IMR-90 (cell line): ENCODE data around the gene ACSS2. TPM values are rescaled to one million over a fixed set of nuclear protein-coding genes. Genes with fewer than 3 reads are reported as not detected.

ENCODE experiments used
- ATAC-seq: fragments of 200-7000 bp; cut with Tn5 transposase; 2 replicates; pipeline ENCODE4 v1.9.1; 2020; ENCODE audit warnings: low read depth, mild to moderate bottlenecking, moderate library complexity
- BruUV-seq: library from RNA; stranded (reverse); fragments of 400-500 nt; replicated peaks from 2 replicates; lab custom pipeline; 2021; lab: Mats Ljungman, UMichigan
- CTCF ChIA-PET: fragments of 300-600 bp; formaldehyde crosslinking; extraction: SDS; loops from one replicate; lab custom pipeline; 2021; ENCODE audit warnings: antibody characterized with exemption; lab: Yijun Ruan, JAX
- POLR2A ChIA-PET: fragments of 300-600 bp; sonication (Branson Sonifier 250); formaldehyde crosslinking; loops from one replicate; lab custom pipeline; 2022; ENCODE audit warnings: antibody characterized with exemption; ENCODE audit not compliant: unreplicated experiment; lab: Charles Lee
- DNase-seq: peaks from one replicate; pipeline ENCODE4 v3.0.0; 2013
- H2AFZ ChIP-seq: replicated peaks from 2 replicates; pipeline ENCODE3; 2013; ENCODE audit warnings: low read length, mild to moderate bottlenecking; ENCODE audit not compliant: poor library complexity
- H2AK5ac ChIP-seq: 2 replicates; pipeline ENCODE4 v1.6.1; 2013; ENCODE audit warnings: low read depth, low read length, inconsistent platforms
- H2AK9ac ChIP-seq: replicated peaks from 2 replicates; pipeline ENCODE3; 2013; ENCODE audit warnings: mild to moderate bottlenecking, low read depth, low read length, moderate library complexity; ENCODE audit not compliant: poor library complexity
- H2BK120ac ChIP-seq: 2 replicates; pipeline ENCODE4 v1.6.1; 2013; ENCODE audit warnings: low read depth, low read length, inconsistent platforms
- H2BK15ac ChIP-seq: 3 replicates; pipeline ENCODE4 v1.6.1; 2013; ENCODE audit warnings: low read depth, low read length, inconsistent platforms
- H2BK20ac ChIP-seq: 2 replicates; pipeline ENCODE4 v1.6.1; 2013; ENCODE audit warnings: low read depth, mild to moderate bottlenecking, inconsistent platforms, low read length, moderate library complexity
- H2BK5ac ChIP-seq: 2 replicates; pipeline ENCODE4 v1.6.1; 2013; ENCODE audit warnings: mild to moderate bottlenecking, low read depth, low read length, inconsistent platforms; ENCODE audit not compliant: poor library complexity, severe bottlenecking
- H3K14ac ChIP-seq: replicated peaks from 2 replicates; pipeline ENCODE4 v1.6.1; 2013; ENCODE audit warnings: low read depth, low read length, inconsistent platforms
- H3K18ac ChIP-seq: 2 replicates; pipeline ENCODE4 v1.6.1; 2013; ENCODE audit warnings: low read depth, low read length, control low read depth
- H3K23ac ChIP-seq: 2 replicates; pipeline ENCODE4 v1.6.1; 2013; ENCODE audit warnings: low read depth, low read length, inconsistent platforms
- H3K27ac ChIP-seq: 2 replicates; pipeline ENCODE4 v1.5.1; 2013; ENCODE audit warnings: mild to moderate bottlenecking, control low read depth, low read length; ENCODE audit not compliant: insufficient read depth
- H3K27me3 ChIP-seq: 2 replicates; pipeline ENCODE4 v1.6.1; 2013; ENCODE audit warnings: low read length; ENCODE audit not compliant: control insufficient read depth, insufficient read depth
- H3K36me3 ChIP-seq: 2 replicates; pipeline ENCODE4 v1.6.1; 2013; ENCODE audit warnings: low read length, mixed read lengths; ENCODE audit not compliant: control insufficient read depth, insufficient read depth
- H3K4ac ChIP-seq: 2 replicates; pipeline ENCODE4 v1.6.1; 2013; ENCODE audit warnings: low read depth, low read length, inconsistent platforms
- H3K4me1 ChIP-seq: 2 replicates; pipeline ENCODE4 v1.6.1; 2013; ENCODE audit warnings: low read length, mixed read lengths; ENCODE audit not compliant: control insufficient read depth, insufficient read depth
- H3K4me2 ChIP-seq: 2 replicates; pipeline ENCODE4 v1.6.1; 2013; ENCODE audit warnings: low read depth, mild to moderate bottlenecking, control low read depth, low read length, moderate library complexity
- H3K4me3 ChIP-seq: 2 replicates; pipeline ENCODE4 v1.5.1; 2013; ENCODE audit warnings: low read depth, mild to moderate bottlenecking, control low read depth, low read length, moderate library complexity; ENCODE audit not compliant: insufficient read depth
- H3K56ac ChIP-seq: 2 replicates; pipeline ENCODE4 v1.6.1; 2013; ENCODE audit warnings: low read length, inconsistent platforms; ENCODE audit not compliant: insufficient read depth; ENCODE audit errors: extremely low read depth
- H3K79me1 ChIP-seq, 2 experiments: 2 replicates each; pipeline ENCODE4 v1.6.1; 2013; ENCODE audit warnings: low read length in 2 of 2, inconsistent platforms in 1 of 2, low read depth in 1 of 2
- H3K9ac ChIP-seq: 2 replicates; pipeline ENCODE4 v1.6.1; 2013; ENCODE audit warnings: low read depth, low read length, control low read depth
- H3K9me1 ChIP-seq: 2 replicates; pipeline ENCODE4 v1.6.1; 2013; ENCODE audit warnings: low read length, inconsistent platforms; ENCODE audit not compliant: insufficient read depth
- H3K9me3 ChIP-seq: 2 replicates; pipeline ENCODE4 v1.6.1; 2013; ENCODE audit warnings: low read length; ENCODE audit not compliant: control insufficient read depth, insufficient read depth
- H4K20me1 ChIP-seq: 2 replicates; pipeline ENCODE4 v1.6.1; 2013; ENCODE audit warnings: low read length, inconsistent platforms; ENCODE audit not compliant: insufficient read depth
- H4K5ac ChIP-seq: 2 replicates; pipeline ENCODE4 v1.6.1; 2013; ENCODE audit warnings: mild to moderate bottlenecking, low read depth, low read length, control low read depth
- H4K8ac ChIP-seq, 2 experiments: 2 replicates each; pipeline ENCODE4 v1.6.1; 2013; ENCODE audit warnings: low read depth in 2 of 2, low read length in 2 of 2, control low read depth in 1 of 2, inconsistent platforms in 1 of 2
- H4K91ac ChIP-seq: 2 replicates; pipeline ENCODE4 v1.6.1; 2013; ENCODE audit warnings: low read depth, low read length, inconsistent platforms; ENCODE audit not compliant: insufficient read depth
- BHLHE40 ChIP-seq: fragments of 150-350 bp; IDR thresholded peaks from 2 replicates; pipeline ENCODE4 v1.6.1; 2016; ENCODE audit warnings: mild to moderate bottlenecking, low read depth, low read length
- CEBPB ChIP-seq: IDR thresholded peaks from 2 replicates; pipeline ENCODE4 v1.6.1; 2012; ENCODE audit warnings: low read depth, low read length, improper control_type of control experiment
- CHD1 ChIP-seq: IDR thresholded peaks from 2 replicates; pipeline ENCODE4 v1.6.1; 2012; ENCODE audit warnings: low read depth, low read length, improper control_type of control experiment
- FOS ChIP-seq: fragments of 150-350 bp; IDR thresholded peaks from 2 replicates; pipeline ENCODE4 v1.6.1; 2016; ENCODE audit warnings: low read depth, low read length
- MAFK ChIP-seq: IDR thresholded peaks from 2 replicates; pipeline ENCODE4 v1.6.1; 2012; ENCODE audit warnings: low read depth, low read length, improper control_type of control experiment
- MXI1 ChIP-seq: IDR thresholded peaks from 2 replicates; pipeline ENCODE4 v1.6.1; 2012; ENCODE audit warnings: low read depth, mild to moderate bottlenecking, low read length, moderate library complexity, borderline replicate concordance
- NFE2L2 ChIP-seq: fragments of 150-350 bp; IDR thresholded peaks from 2 replicates; pipeline ENCODE4 v1.6.1; 2016; ENCODE audit warnings: low read depth, mild to moderate bottlenecking, low read length
- POLR2A ChIP-seq: IDR thresholded peaks from 2 replicates; pipeline ENCODE4 v1.6.1; 2012; ENCODE audit warnings: mild to moderate bottlenecking, low read depth, low read length
- RAD21 ChIP-seq: IDR thresholded peaks from 2 replicates; pipeline ENCODE4 v1.6.1; 2012; ENCODE audit warnings: low read length, improper control_type of control experiment
- RFX5 ChIP-seq: IDR thresholded peaks from 2 replicates; pipeline ENCODE4 v1.8.0; 2012; ENCODE audit warnings: low read depth, mild to moderate bottlenecking, low read length, moderate library complexity
- WGBS, 2 experiments: methylation state at CpG; one replicate each; pipeline versions ENCODE4 v1.1.5 to v1.1.7; 2013; ENCODE audit warnings: missing lambda C conversion rate in 2 of 2; ENCODE audit not compliant: insufficient read length in 1 of 2; ENCODE audit errors: extremely low coverage in 2 of 2; 5-methylcytosine and 5-hydroxymethylcytosine counted together
- dilution Hi-C: fragments of 300-500 bp; cut with HindIII; formaldehyde crosslinking; loops from one replicate; pipeline ENCODE4 v1.14.3; 2018; ENCODE audit warnings: low sequenced_read_pairs; ENCODE audit not compliant: unreplicated experiment
- in situ Hi-C: fragments of 300-500 bp; cut with MboI; formaldehyde crosslinking; loops from 3 replicates; pipeline ENCODE4 v1.14.3; 2019; ENCODE audit warnings: low sequenced_read_pairs, inconsistent platforms, mixed read lengths
- intact Hi-C: fragments of 100-400 bp; cut with micrococcal nuclease; formaldehyde crosslinking; loops from 2 replicates; pipeline ENCODE4 v1.10.0; 2022
- polyA plus RNA-seq, 3 experiments: library from polyadenylated mRNA; depleted of rRNA; stranded (reverse); fragments of >200 nt; gene quantifications; 2 replicates each; pipeline ENCODE4 v1.2.3, GENCODE V29; 2012; ENCODE audit warnings: low replicate concordance in 1 of 3
- total RNA-seq: library from RNA; depleted of rRNA; stranded (reverse); fragments of >200 nt; gene quantifications from 2 replicates; pipeline ENCODE4 v1.2.3, GENCODE V29; 2012; rRNA removed
- TF ChIP-seq, protein P1 (sequence below): fragments of 150-350 bp; IDR thresholded peaks from 2 replicates; pipeline ENCODE4 v1.6.1; 2016; ENCODE audit warnings: low read depth, mild to moderate bottlenecking, low read length, moderate library complexity, borderline replicate concordance

Gene ACSS2
- total and polyA plus RNA-seq, 2 of the 4 experiments (the other 2 are of a cell fraction), result 26.9 to 46.4 TPM

DNA sequence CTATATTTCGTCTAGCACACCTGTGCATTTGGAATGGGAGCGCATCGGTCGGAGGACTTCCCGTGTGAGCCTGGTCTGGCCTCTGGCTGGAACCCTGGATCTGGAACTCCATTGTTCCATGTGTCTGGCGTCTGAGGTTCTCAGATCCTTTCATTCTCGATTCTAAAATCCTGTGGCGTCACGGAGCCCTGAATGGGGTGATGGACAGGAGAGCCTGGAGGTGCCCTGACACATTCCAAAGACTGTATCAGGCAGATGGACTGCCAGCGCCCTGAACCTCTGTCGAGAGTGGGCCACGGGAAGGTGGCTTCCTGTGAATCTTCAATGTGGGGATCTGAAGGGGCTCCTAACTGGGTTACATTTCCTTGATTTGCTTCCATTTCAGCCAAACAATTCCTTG lies 99.9 kb downstream of the ACSS2 start:
- in situ Hi-C loops, result no loop called here
- Histone ChIP-seq H4K91ac (no peak overlapping the region), H3K4me1 (no peaks in the 10 kb centered on the region), H4K20me1 (no peaks in the 10 kb centered on the region), H3K36me3 (no peaks in the 10 kb centered on the region), H2BK20ac (no peak overlapping the region), H3K9me1 (no peaks in the 10 kb centered on the region), H2AFZ (no peak overlapping the region), H2BK5ac (no peak overlapping the region), H2BK15ac (no peak overlapping the region), H3K18ac (no peak overlapping the region), H3K27ac (no peak overlapping the region), H3K27me3 (peaks cover 42% of the 10 kb centered on the region), H3K14ac (no peak overlapping the region), H3K56ac (no peak overlapping the region), H4K5ac (no peak overlapping the region), H3K4me3 (no peak overlapping the region), H3K9me3 (no peaks in the 10 kb centered on the region), H4K8ac (no peak overlapping the region), H2AK5ac (no peak overlapping the region), H3K79me1 (no peaks in the 10 kb centered on the region), H2BK120ac (no peak overlapping the region), H3K4me2 (no peak overlapping the region), H2AK9ac (no peak overlapping the region), H3K4ac (no peak overlapping the region), H3K9ac (no peak overlapping the region), H3K23ac (no peak overlapping the region)
- WGBS, 2 experiments, result 90% methylated on average over 5 of the region's 12 CpGs; no CpG with 5 or more reads in 1 of the 2 experiments
- TF ChIP-seq MXI1 (no peak), MAFK (no peak), POLR2A (no peak), BHLHE40 (no peak), CEBPB (no peak), FOS (no peak), RAD21 (no peak), CHD1 (no peak), NFE2L2 (no peak), RFX5 (no peak)
- TF ChIP-seq, protein P1, sequence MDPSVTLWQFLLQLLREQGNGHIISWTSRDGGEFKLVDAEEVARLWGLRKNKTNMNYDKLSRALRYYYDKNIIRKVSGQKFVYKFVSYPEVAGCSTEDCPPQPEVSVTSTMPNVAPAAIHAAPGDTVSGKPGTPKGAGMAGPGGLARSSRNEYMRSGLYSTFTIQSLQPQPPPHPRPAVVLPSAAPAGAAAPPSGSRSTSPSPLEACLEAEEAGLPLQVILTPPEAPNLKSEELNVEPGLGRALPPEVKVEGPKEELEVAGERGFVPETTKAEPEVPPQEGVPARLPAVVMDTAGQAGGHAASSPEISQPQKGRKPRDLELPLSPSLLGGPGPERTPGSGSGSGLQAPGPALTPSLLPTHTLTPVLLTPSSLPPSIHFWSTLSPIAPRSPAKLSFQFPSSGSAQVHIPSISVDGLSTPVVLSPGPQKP, result no peak
- intact Hi-C loops, result no loop called here
- CTCF ChIA-PET, result no interaction called here
- dilution Hi-C loops, result no loop called here
- no peak for ATAC-seq
- DNase-seq, result no peak
- POLR2A ChIA-PET, result no interaction called here
- no TSS peak for BruUV-seq

Other genes starting within 250 kb of the ACSS2 start
- gene PIGU, start 199.5 kb upstream of the ACSS2 start, total RNA-seq, result 11.1 and 16.1 TPM in 2 replicates
- gene PIGU, start 199.5 kb upstream of the ACSS2 start, polyA plus RNA-seq (2012; rRNA removed), result 31.1 and 32.4 TPM in 2 replicates
- gene TP53INP2, start 172.3 kb upstream of the ACSS2 start, total RNA-seq, result 1.1 and 1.3 TPM in 2 replicates
- gene TP53INP2, start 172.3 kb upstream of the ACSS2 start, polyA plus RNA-seq (2012; rRNA removed), result 6.8 and 7.4 TPM in 2 replicates
- 3.6 and 3.9 TPM in 2 replicates for gene NCOA6, start 51.0 kb upstream of the ACSS2 start, total RNA-seq
- 13.1 and 14.4 TPM in 2 replicates for gene NCOA6, start 51.0 kb upstream of the ACSS2 start, polyA plus RNA-seq (2012; rRNA removed)
- 3.3 and 3.4 TPM in 2 replicates for gene GGT7, start 3.8 kb upstream of the ACSS2 start, total RNA-seq
- gene GGT7, start 3.8 kb upstream of the ACSS2 start, polyA plus RNA-seq (2012; rRNA removed), result 25.9 and 32.8 TPM in 2 replicates
- gene GSS, start 79.2 kb downstream of the ACSS2 start, total RNA-seq, result 70.5 and 90.0 TPM in 2 replicates
- 70.3 and 73.7 TPM in 2 replicates for gene GSS, start 79.2 kb downstream of the ACSS2 start, polyA plus RNA-seq (2012; rRNA removed)
- not detected in 2 replicates for gene MYH7B, start 79.3 kb downstream of the ACSS2 start, total RNA-seq
- 0.09 and 0.10 TPM in 2 replicates for gene MYH7B, start 79.3 kb downstream of the ACSS2 start, polyA plus RNA-seq (2012; rRNA removed)
- gene TRPC4AP, start 216.2 kb downstream of the ACSS2 start, total RNA-seq, result 39.4 and 41.0 TPM in 2 replicates
- gene TRPC4AP, start 216.2 kb downstream of the ACSS2 start, polyA plus RNA-seq (2012; rRNA removed), result 77.6 and 81.0 TPM in 2 replicates